BLaER1 (cell line): ENCODE measurements around the gene AFMID.
A peak's percentile ranks its signal among the peaks of the same experiment; 100 is the strongest.

ENCODE experiments used
- H3K27ac ChIP-seq: shearing (Covaris generic); formaldehyde crosslinking; 2 replicates; pipeline ENCODE4 v1.8.1; 2022
- H3K27me3 ChIP-seq: shearing (Covaris generic); formaldehyde crosslinking; 2 replicates; pipeline ENCODE4 v1.8.1; 2022
- H3K36me3 ChIP-seq: shearing (Covaris generic); formaldehyde crosslinking; 2 replicates; pipeline ENCODE4 v1.8.1; 2022
- H3K4me1 ChIP-seq: shearing (Covaris generic); formaldehyde crosslinking; 2 replicates; pipeline ENCODE4 v1.8.1; 2022
- H3K4me2 ChIP-seq: shearing (Covaris generic); formaldehyde crosslinking; 2 replicates; pipeline ENCODE4 v1.8.1; 2022
- H3K4me3 ChIP-seq: shearing (Covaris generic); formaldehyde crosslinking; 2 replicates; pipeline ENCODE4 v1.8.1; 2022
- H3K9ac ChIP-seq: shearing (Covaris generic); formaldehyde crosslinking; 2 replicates; pipeline ENCODE4 v1.8.1; 2022
- H3K9me3 ChIP-seq: shearing (Covaris generic); formaldehyde crosslinking; 2 replicates; pipeline ENCODE4 v1.8.1; 2022
- H4K20me1 ChIP-seq: shearing (Covaris generic); formaldehyde crosslinking; 2 replicates; pipeline ENCODE4 v1.8.1; 2022
- Cebpa-rat ChIP-seq: shearing (Covaris generic); IDR thresholded peaks from 2 replicates; pipeline ENCODE4 v1.8.1; 2022

AFMID gene

GRCh38 chr17:78242024-78242742 is 55.0 kb downstream of the AFMID start:
- Histone ChIP-seq H4K20me1 (no peaks in the 10 kb centered on the region), H3K4me1 (peaks cover 76% of the 10 kb centered on the region), H3K27ac (peak overlapping the region; percentile 86), H3K9ac (peak overlapping the region; percentile 61), H3K9me3 (peaks cover 12% of the 10 kb centered on the region), H3K4me3 (no peak overlapping the region), H3K27me3 (no peaks in the 10 kb centered on the region), H3K4me2 (peak overlapping the region; percentile 77), H3K36me3 (no peaks in the 10 kb centered on the region)
- no peak for TF ChIP-seq Cebpa-rat

GRCh38 chr17:78247304-78247703 is 60.1 kb downstream of the AFMID start:
- peaks cover 54% of the 10 kb centered on the region for H3K4me1 ChIP-seq
- H3K27me3 ChIP-seq = no peaks in the 10 kb centered on the region
- H3K9ac ChIP-seq = 0 out of 2 replicates have a peak overlapping the region, but pooled peaks have one; percentile 11
- H3K36me3 ChIP-seq = no peaks in the 10 kb centered on the region
- peaks cover 12% of the 10 kb centered on the region for H3K9me3 ChIP-seq
- TF ChIP-seq Cebpa-rat = no peak
- H4K20me1 ChIP-seq = no peaks in the 10 kb centered on the region
- no peak overlapping the region for H3K4me3 ChIP-seq
- H3K4me2 ChIP-seq = no peak overlapping the region
- no peak overlapping the region for H3K27ac ChIP-seq

- H3K4me3 ChIP-seq = no peak overlapping the region
- peaks cover 9% of the 10 kb centered on the region; the same call in 1 of the 2 replicates for H3K27me3 ChIP-seq
- no peaks in the 10 kb centered on the region for H4K20me1 ChIP-seq
- no peaks in the 10 kb centered on the region for H3K36me3 ChIP-seq
- no peak overlapping the region for H3K4me2 ChIP-seq
- peaks cover 12% of the 10 kb centered on the region for H3K9me3 ChIP-seq
- TF ChIP-seq Cebpa-rat = no peak
- no peak overlapping the region for H3K9ac ChIP-seq
- 0 out of 2 replicates have a peak overlapping the region, but pooled peaks have one; percentile 51 for H3K27ac ChIP-seq
- H3K4me1 ChIP-seq = peaks cover 54% of the 10 kb centered on the region
These were observed 61.1 kb downstream of the AFMID start for GRCh38 chr17:78248051-78248914.

- H3K36me3 ChIP-seq = no peaks in the 10 kb centered on the region
These were observed 62.1 kb downstream of the AFMID start for GRCh38 chr17:78249074-78249817.

GRCh38 chr17:78249818-78250806 is 63.0 kb downstream of the AFMID start:
- H3K9me3 ChIP-seq = peaks cover 12% of the 10 kb centered on the region
- H3K9ac ChIP-seq = no peak overlapping the region
- H3K36me3 ChIP-seq = no peaks in the 10 kb centered on the region
- H3K4me2 ChIP-seq = peak overlapping the region; percentile 14; the same call in 1 of the 2 replicates
- H3K4me1 ChIP-seq = peaks cover 48% of the 10 kb centered on the region
- TF ChIP-seq Cebpa-rat = no peak
- H4K20me1 ChIP-seq = no peaks in the 10 kb centered on the region
- H3K27me3 ChIP-seq = peaks cover 10% of the 10 kb centered on the region; the same call in 1 of the 2 replicates
- H3K4me3 ChIP-seq = no peak overlapping the region
- H3K27ac ChIP-seq = no peak overlapping the region

More at GRCh38 chr17:78249074-78249817, 62.1 kb downstream of the AFMID start:
- Histone ChIP-seq H3K4me3 (no peak overlapping the region), H4K20me1 (no peaks in the 10 kb centered on the region), H3K9ac (no peak overlapping the region), H3K27ac (no peak overlapping the region), H3K27me3 (peaks cover 10% of the 10 kb centered on the region; the same call in 1 of the 2 replicates), H3K4me1 (peaks cover 54% of the 10 kb centered on the region), H3K9me3 (peaks cover 12% of the 10 kb centered on the region), H3K4me2 (no peak overlapping the region)
- no peak for TF ChIP-seq Cebpa-rat

- H3K4me3 ChIP-seq = no peak overlapping the region
These were observed 64.0 kb downstream of the AFMID start for GRCh38 chr17:78250891-78251772.

GRCh38 chr17:78251773-78252103 is 64.6 kb downstream of the AFMID start:
- peaks cover 10% of the 10 kb centered on the region; the same call in 1 of the 2 replicates for H3K27me3 ChIP-seq
- H3K27ac ChIP-seq = no peak overlapping the region
- no peak for TF ChIP-seq Cebpa-rat
- no peak overlapping the region for H3K4me3 ChIP-seq
- no peaks in the 10 kb centered on the region for H4K20me1 ChIP-seq
- H3K4me1 ChIP-seq = peaks cover 58% of the 10 kb centered on the region
- H3K36me3 ChIP-seq = no peaks in the 10 kb centered on the region
- no peaks in the 10 kb centered on the region for H3K9me3 ChIP-seq
- H3K4me2 ChIP-seq = peak overlapping the region; percentile 95
- H3K9ac ChIP-seq = no peak overlapping the region

More at GRCh38 chr17:78250891-78251772, 64.0 kb downstream of the AFMID start:
- H3K4me1 ChIP-seq = peaks cover 54% of the 10 kb centered on the region
- no peaks in the 10 kb centered on the region for H3K36me3 ChIP-seq
- H3K4me2 ChIP-seq = peak overlapping the region; percentile 95
- no peaks in the 10 kb centered on the region for H4K20me1 ChIP-seq
- H3K9ac ChIP-seq = no peak overlapping the region
- peaks cover 3% of the 10 kb centered on the region for H3K9me3 ChIP-seq
- no peak overlapping the region for H3K27ac ChIP-seq
- H3K27me3 ChIP-seq = peaks cover 10% of the 10 kb centered on the region; the same call in 1 of the 2 replicates
- TF ChIP-seq Cebpa-rat = no peak

- Histone ChIP-seq H3K36me3 (no peaks in the 10 kb centered on the region), H3K4me3 (no peak overlapping the region), H3K27me3 (peaks cover 10% of the 10 kb centered on the region; the same call in 1 of the 2 replicates), H3K4me1 (peaks cover 62% of the 10 kb centered on the region), H3K9me3 (no peaks in the 10 kb centered on the region), H4K20me1 (no peaks in the 10 kb centered on the region), H3K9ac (no peak overlapping the region), H3K27ac (no peak overlapping the region), H3K4me2 (peak overlapping the region; percentile 95)
- TF ChIP-seq Cebpa-rat = no peak
These were observed 65.0 kb downstream of the AFMID start for GRCh38 chr17:78252111-78252634.
